NCI-H187 (cell line): Measurements from ENCODE around the gene DPYSL4.
"Not testable (repeated sequence)": the region's sequence is repeated elsewhere in the genome, so short reads cannot be mapped to it uniquely, and the experiment has no call there.

Source experiments
- DNase-seq, 2 experiments: peaks; one replicate each; lab custom pipeline; 2025; lab: John Stamatoyannopoulos, UW

DPYSL4 gene

GRCh38 chr10:132149917-132150316 lies 36.8 kb upstream of the DPYSL4 start:
- no peak for DNase-seq

GRCh38 chr10:132150777-132151176 lies 36.0 kb upstream of the DPYSL4 start:
- DNase-seq = no peak

GRCh38 chr10:132151286-132151950 lies 35.3 kb upstream of the DPYSL4 start:
- no peak for DNase-seq

- DNase-seq = no peak
Measured at GRCh38 chr10:132151951-132152505, 34.7 kb upstream of the DPYSL4 start.

- no peak for DNase-seq
Measured at GRCh38 chr10:132152896-132153580, 33.7 kb upstream of the DPYSL4 start.

- DNase-seq = no peak
Measured at GRCh38 chr10:132153616-132154217, 33.0 kb upstream of the DPYSL4 start.

GRCh38 chr10:132154440-132154839 lies 32.3 kb upstream of the DPYSL4 start:
- no peak for DNase-seq

- DNase-seq = no peak
Measured at GRCh38 chr10:132154931-132155330, 31.8 kb upstream of the DPYSL4 start.

GRCh38 chr10:132155723-132156381 lies 30.9 kb upstream of the DPYSL4 start:
- DNase-seq = no peak

- no peak for DNase-seq
Measured at GRCh38 chr10:132156382-132156781, 30.4 kb upstream of the DPYSL4 start.

- DNase-seq = no peak
Measured at GRCh38 chr10:132157101-132157500, 29.6 kb upstream of the DPYSL4 start.

- DNase-seq = no peak
Measured at GRCh38 chr10:132158122-132158741, 28.5 kb upstream of the DPYSL4 start.

GRCh38 chr10:132158823-132159222 lies 27.9 kb upstream of the DPYSL4 start:
- DNase-seq = no peak

GRCh38 chr10:132159302-132160230 lies 27.2 kb upstream of the DPYSL4 start:
- not testable (repeated sequence) for DNase-seq

- not testable (repeated sequence) for DNase-seq
Measured at GRCh38 chr10:132160231-132160630, 26.5 kb upstream of the DPYSL4 start.

- not testable (repeated sequence) for DNase-seq
Measured at GRCh38 chr10:132160834-132161622, 25.7 kb upstream of the DPYSL4 start.

- peak; percentile 25 to 64 for DNase-seq
Measured at GRCh38 chr10:132162021-132162531, 24.7 kb upstream of the DPYSL4 start.

- DNase-seq = no peak
Measured at GRCh38 chr10:132162590-132163277, 24.0 kb upstream of the DPYSL4 start.

GRCh38 chr10:132163278-132163765 lies 23.4 kb upstream of the DPYSL4 start:
- peak; percentile 91 to 92 for DNase-seq
